NCI-H1436 (cell line): ENCODE data around the gene DCLK2.
A peak's percentile ranks its signal among the peaks of the same experiment; 100 is the strongest.
"Not testable (repeated sequence)": the region's sequence is repeated elsewhere in the genome, so short reads cannot be mapped to it uniquely, and the experiment has no call there.

Source experiments
- DNase-seq: peaks from one replicate; lab custom pipeline; 2025; lab: John Stamatoyannopoulos, UW

The DCLK2 gene

GRCh38 chr4:150152766-150153165, 74.5 kb downstream of the DCLK2 start:
- no peak for DNase-seq

- no peak for DNase-seq
Measured at GRCh38 chr4:150155391-150155790, 77.1 kb downstream of the DCLK2 start.

GRCh38 chr4:150156543-150156942, 78.3 kb downstream of the DCLK2 start:
- no peak for DNase-seq

GRCh38 chr4:150158041-150158440, 79.8 kb downstream of the DCLK2 start:
- no peak for DNase-seq

GRCh38 chr4:150160473-150160872, 82.2 kb downstream of the DCLK2 start:
- DNase-seq = no peak

GRCh38 chr4:150161109-150161508, 82.9 kb downstream of the DCLK2 start:
- no peak for DNase-seq

- DNase-seq = not testable (repeated sequence)
Measured at GRCh38 chr4:150162020-150162419, 83.8 kb downstream of the DCLK2 start.

- DNase-seq = no peak
Measured at GRCh38 chr4:150164055-150164454, 85.8 kb downstream of the DCLK2 start.

GRCh38 chr4:150164956-150165629, 86.8 kb downstream of the DCLK2 start:
- peak; percentile 77 for DNase-seq

GRCh38 chr4:150167054-150167453, 88.8 kb downstream of the DCLK2 start:
- DNase-seq = no peak

GRCh38 chr4:150173432-150173861, 95.2 kb downstream of the DCLK2 start:
- no peak for DNase-seq

GRCh38 chr4:150173982-150174398, 95.7 kb downstream of the DCLK2 start:
- DNase-seq = no peak

GRCh38 chr4:150176547-150176946, 98.3 kb downstream of the DCLK2 start:
- DNase-seq = no peak

- DNase-seq = no peak
Measured at GRCh38 chr4:150178161-150178560, 99.9 kb downstream of the DCLK2 start.

GRCh38 chr4:150181536-150181935, 103.3 kb downstream of the DCLK2 start:
- peak; percentile 4 for DNase-seq

- DNase-seq = no peak
Measured at GRCh38 chr4:150182794-150183193, 104.5 kb downstream of the DCLK2 start.

- DNase-seq = not testable (repeated sequence)
Measured at GRCh38 chr4:150185033-150185432, 106.8 kb downstream of the DCLK2 start.

GRCh38 chr4:150192986-150193385, 114.7 kb downstream of the DCLK2 start:
- no peak for DNase-seq

- not testable (repeated sequence) for DNase-seq
Measured at GRCh38 chr4:150197256-150197655, 119.0 kb downstream of the DCLK2 start.

GRCh38 chr4:150199056-150199455, 120.8 kb downstream of the DCLK2 start:
- DNase-seq = no peak

- no peak for DNase-seq
Measured at GRCh38 chr4:150205016-150205415, 126.8 kb downstream of the DCLK2 start.

GRCh38 chr4:150206265-150206664, 128.0 kb downstream of the DCLK2 start:
- DNase-seq = no peak

GRCh38 chr4:150206954-150207353, 128.7 kb downstream of the DCLK2 start:
- no peak for DNase-seq

GRCh38 chr4:150207871-150208270, 129.6 kb downstream of the DCLK2 start:
- no peak for DNase-seq
